HepG2 (cell line): ENCODE results near the gene CLHC1. TPM values are rescaled to one million over a fixed set of nuclear protein-coding genes. Genes with fewer than 3 reads are reported as not detected.

Experiments
- CC2D1A ChIP-seq: sonication (generic); formaldehyde crosslinking; IDR thresholded peaks from 2 replicates; pipeline ENCODE4 v1.8.1; 2023; ENCODE audit warnings: mild to moderate bottlenecking, missing genetic modification reagents
- FOXA3 ChIP-seq: IDR thresholded peaks from 2 replicates; pipeline ENCODE4 v1.6.1; 2016; ENCODE audit warnings: missing genetic modification reagents, missing compliant biosample characterization
- FOXK2 ChIP-seq: fragments of 450-650 bp; IDR thresholded peaks from 2 replicates; pipeline ENCODE4 v1.6.1; 2016
- FOXP4 ChIP-seq: sonication (generic); formaldehyde crosslinking; IDR thresholded peaks from 2 replicates; pipeline ENCODE4 v1.4.0; 2020; ENCODE audit warnings: missing genetic modification reagents
- MAF1 ChIP-seq: sonication (generic); formaldehyde crosslinking; IDR thresholded peaks from 2 replicates; pipeline ENCODE4 v1.5.0; 2020; ENCODE audit warnings: missing genetic modification reagents, borderline replicate concordance
- MEIS1 ChIP-seq: sonication (generic); formaldehyde crosslinking; IDR thresholded peaks from 2 replicates; pipeline ENCODE4 v1.9.0; 2021; ENCODE audit warnings: mild to moderate bottlenecking, missing genetic modification reagents, moderate library complexity, borderline replicate concordance
- MXD1 ChIP-seq: sonication (generic); formaldehyde crosslinking; IDR thresholded peaks from 2 replicates; pipeline ENCODE4 v1.4.0; 2020; ENCODE audit warnings: mild to moderate bottlenecking, missing genetic modification reagents
- NCOA5 ChIP-seq: sonication (generic); formaldehyde crosslinking; IDR thresholded peaks from 2 replicates; pipeline ENCODE4 v1.4.0; 2020; ENCODE audit warnings: missing genetic modification reagents
- NFIC ChIP-seq: IDR thresholded peaks from 2 replicates; pipeline ENCODE4 v1.6.1; 2012; ENCODE audit warnings: mild to moderate bottlenecking, low read length, inconsistent platforms
- PBX3 ChIP-seq: sonication (generic); formaldehyde crosslinking; IDR thresholded peaks from 2 replicates; pipeline ENCODE4 v1.8.1; 2023; ENCODE audit warnings: missing genetic modification reagents, inconsistent platforms, borderline replicate concordance
- RAD51 ChIP-seq: fragments of 450-650 bp; IDR thresholded peaks from 2 replicates; pipeline ENCODE4 v1.6.1; 2016; ENCODE audit warnings: borderline replicate concordance
- SALL2 ChIP-seq: sonication (generic); formaldehyde crosslinking; IDR thresholded peaks from 2 replicates; pipeline ENCODE4 v1.8.1; 2023; ENCODE audit warnings: mild to moderate bottlenecking, missing genetic modification reagents, inconsistent platforms
- SMAD1 ChIP-seq: sonication (generic); formaldehyde crosslinking; IDR thresholded peaks from 2 replicates; pipeline ENCODE4 v1.4.0; 2020; ENCODE audit warnings: missing genetic modification reagents, low read depth, mild to moderate bottlenecking, borderline replicate concordance
- SNAPC2 ChIP-seq: sonication (generic); formaldehyde crosslinking; IDR thresholded peaks from 2 replicates; pipeline ENCODE4 v1.8.1; 2022; ENCODE audit warnings: mild to moderate bottlenecking, missing genetic modification reagents
- TAF1 ChIP-seq: sonication (generic); formaldehyde crosslinking; IDR thresholded peaks from 2 replicates; pipeline ENCODE4 v1.4.0; 2020; ENCODE audit warnings: missing genetic modification reagents
- TAF15 ChIP-seq: fragments of 200-400 bp; formaldehyde crosslinking; IDR thresholded peaks from one replicate; pipeline ENCODE4 v1.6.1; 2018; ENCODE audit warnings: mild to moderate bottlenecking, low read depth, low read length; ENCODE audit not compliant: poor library complexity, severe bottlenecking
- TFE3 ChIP-seq: IDR thresholded peaks from 2 replicates; pipeline ENCODE4 v1.6.1; 2016
- THAP8 ChIP-seq: sonication (generic); formaldehyde crosslinking; IDR thresholded peaks from 2 replicates; pipeline ENCODE4 v1.5.1; 2020; ENCODE audit warnings: missing genetic modification reagents, mild to moderate bottlenecking, borderline replicate concordance
- ZGPAT ChIP-seq: IDR thresholded peaks from 2 replicates; pipeline ENCODE4 v1.6.1; 2016; ENCODE audit warnings: mild to moderate bottlenecking
- ZNF431 ChIP-seq: sonication (generic); formaldehyde crosslinking; IDR thresholded peaks from 2 replicates; pipeline ENCODE4 v1.9.0; 2022; ENCODE audit warnings: missing genetic modification reagents, low read depth, mild to moderate bottlenecking, borderline replicate concordance
- ZSCAN12 ChIP-seq: sonication (generic); formaldehyde crosslinking; IDR thresholded peaks from 2 replicates; pipeline ENCODE4 v1.9.0; 2021; ENCODE audit warnings: mild to moderate bottlenecking, missing genetic modification reagents
- polyA plus RNA-seq, 8 experiments: library from polyadenylated mRNA; depleted of rRNA in 3 of 8; stranded (reverse) in 7 of 8; unstranded in 1 of 8; fragments of >200 nt; fragmentation: Illumina TruSeq in 4 of 8; extraction: Trizol in 4 of 8; gene quantifications; 2 replicates each; pipeline versions ENCODE4 v1.2.1 to v1.2.3, GENCODE V29; 2011 to 2016; ENCODE audit warnings: low read depth in 4 of 8, missing spikeins in 1 of 8, mixed read lengths in 1 of 8; ENCODE audit not compliant: insufficient read depth in 1 of 8
- total RNA-seq, 5 experiments: library from RNA; depleted of rRNA; stranded (reverse); fragments of >200 nt; fragmentation: Illumina TruSeq; extraction: Trizol; gene quantifications; 2 replicates each; pipeline ENCODE4 v1.2.3, GENCODE V29; 2016; ENCODE audit warnings: low read depth in 1 of 5

The CLHC1 gene
- total and polyA plus RNA-seq, 2 of the 13 experiments (the other 11 are each of a cell fraction or from before 2014, with no cell fraction given), result 9.8 to 12.6 TPM

- TF ChIP-seq THAP8 (CRISPR knock-in tag) (no peak), ZNF431 (CRISPR knock-in tag) (no peak), CC2D1A (CRISPR knock-in tag) (no peak), MEIS1 (no peak), FOXA3 (CRISPR knock-in tag) (0 out of 2 replicates have a peak, but pooled peaks have one; percentile 12), SNAPC2 (CRISPR knock-in tag) (no peak), FOXP4 (CRISPR knock-in tag) (no peak), RAD51 (no peak), FOXK2 (no peak), TFE3 (CRISPR knock-in tag) (no peak), TAF1 (CRISPR knock-in tag) (no peak), ZSCAN12 (CRISPR knock-in tag) (no peak), SALL2 (CRISPR knock-in tag) (no peak), MXD1 (CRISPR knock-in tag) (no peak), TAF15 (no peak), NFIC (no peak), MAF1 (CRISPR knock-in tag) (no peak), PBX3 (CRISPR knock-in tag) (no peak), NCOA5 (CRISPR knock-in tag) (no peak), ZGPAT (CRISPR knock-in tag) (no peak), SMAD1 (CRISPR knock-in tag) (no peak)
Observed at GRCh38 chr2:55141572-55142413, 90.3 kb downstream of the CLHC1 start (continued).
